A549 treated with dexamethasone at 1 μM for 4 hours (cell line): ENCODE measurements around the gene OR4A15. TPM values are rescaled to one million over a fixed set of nuclear protein-coding genes. Genes with fewer than 3 reads are reported as not detected.

Experiments
- total RNA-seq: library from RNA; stranded (reverse); fragments of 200-300 nt; extraction: Qiagen RNA extraction; gene quantifications from 5 replicates; pipeline ENCODE4 v1.2.3, GENCODE V29; 2022

OR4A15 gene
- not detected in 5 replicates for total RNA-seq

DNA sequence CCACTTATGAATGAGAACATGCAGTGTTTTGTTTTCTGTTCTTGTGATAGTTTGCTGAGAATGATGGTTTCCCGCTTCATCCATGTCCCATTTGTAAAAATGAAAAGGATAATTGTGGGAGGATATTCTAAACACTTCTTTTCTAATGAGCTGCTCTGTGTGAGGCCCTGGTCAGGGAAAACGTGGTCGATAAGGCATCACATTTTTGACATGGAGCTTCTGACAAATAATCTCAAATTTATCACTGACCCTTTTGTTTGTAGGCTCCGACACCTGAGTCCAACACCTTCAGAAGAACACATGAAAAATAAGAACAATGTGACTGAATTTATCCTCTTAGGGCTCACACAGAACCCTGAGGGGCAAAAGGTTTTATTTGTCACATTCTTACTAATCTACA lies at the start of gene OR4A15:
Gene OR4A15, plus strand, starts transcription at position 301 of the 400 bp plus-strand sequence. Its CDS starts 0 bp downstream, at position 301.

GRCh38 chr11:55342901-55343300 lies 24.9 kb upstream of the OR4A15 start, which contains the start of gene OR4A16:
Gene OR4A16 (plus strand): TSS chr11:55343201. CDS start chr11:55343201, 0 bp downstream.

Other genes starting within 250 kb of the OR4A15 start
- 0.05 to 0.06 TPM in 2 of 5 replicates, not detected in the others for gene TRIM48, start 105.8 kb upstream of the OR4A15 start, total RNA-seq
- gene OR4A16, start 24.8 kb upstream of the OR4A15 start, total RNA-seq = not detected in 5 replicates
- not detected in 5 replicates for gene OR4C15, start 186.5 kb downstream of the OR4A15 start, total RNA-seq
- not detected in 5 replicates for gene OR4C16, start 204.2 kb downstream of the OR4A15 start, total RNA-seq
- not detected in 5 replicates for gene OR4C11, start 239.7 kb downstream of the OR4A15 start, total RNA-seq